Panc1 (cell line): ENCODE measurements around the gene LYZL2. TPM values are rescaled to one million over a fixed set of nuclear protein-coding genes. Genes with fewer than 3 reads are reported as not detected.
"Not testable (repeated sequence)": the region's sequence is repeated elsewhere in the genome, so short reads cannot be mapped to it uniquely, and the experiment has no call there.

ENCODE experiments used
- ATAC-seq: fragments of 200-7000 bp; cut with Tn5 transposase; 2 replicates; pipeline ENCODE4 v1.9.1; 2020; ENCODE audit warnings: mild to moderate bottlenecking, moderate library complexity
- BruUV-seq: library from RNA; stranded (reverse); fragments of 400-500 nt; replicated peaks from 2 replicates; lab custom pipeline; 2021; lab: Mats Ljungman, UMichigan
- CTCF ChIA-PET: fragments of 300-600 bp; sonication (Branson Sonifier 250); formaldehyde crosslinking; loops from one replicate; lab custom pipeline; 2022; ENCODE audit warnings: antibody characterized with exemption; lab: Charles Lee
- POLR2A ChIA-PET: fragments of 300-600 bp; sonication (Branson Sonifier 250); formaldehyde crosslinking; loops from one replicate; lab custom pipeline; 2022; ENCODE audit warnings: antibody characterized with exemption; lab: Charles Lee
- DNase-seq: peaks from one replicate; pipeline ENCODE4 v3.0.0-alpha.2; 2010; ENCODE audit warnings: low read depth, low spot score
- H3K27ac ChIP-seq: 2 replicates; pipeline ENCODE4 v1.5.1; 2011; ENCODE audit warnings: mild to moderate bottlenecking, low read length, inconsistent platforms
- H3K27me3 ChIP-seq: fragments of 200-500 bp; sonication (Bioruptor generic); 2 replicates; pipeline ENCODE4 v1.6.0; 2014; ENCODE audit warnings: low read length, inconsistent platforms; ENCODE audit not compliant: control insufficient read depth, insufficient read depth
- H3K36me3 ChIP-seq: fragments of 200-500 bp; sonication (Bioruptor generic); 2 replicates; pipeline ENCODE4 v1.5.1; 2014; ENCODE audit warnings: inconsistent platforms, mild to moderate bottlenecking, low read length, moderate library complexity; ENCODE audit not compliant: control insufficient read depth, insufficient read depth
- H3K4me1 ChIP-seq: 2 replicates; pipeline ENCODE4 v1.5.1; 2011; ENCODE audit warnings: inconsistent platforms, mild to moderate bottlenecking, low read length, moderate library complexity; ENCODE audit not compliant: control insufficient read depth, insufficient read depth
- H3K4me3 ChIP-seq, 2 experiments: 2 replicates each; pipeline ENCODE4 v1.5.1; 2011 to 2012; ENCODE audit warnings: low read depth in 2 of 2, low read length in 2 of 2, mild to moderate bottlenecking in 2 of 2, inconsistent platforms in 1 of 2, moderate library complexity in 1 of 2
- H3K9me3 ChIP-seq: fragments of 200-500 bp; sonication (Bioruptor generic); 2 replicates; pipeline ENCODE4 v1.5.1; 2014; ENCODE audit warnings: low read depth, mild to moderate bottlenecking, inconsistent platforms, low read length, moderate library complexity; ENCODE audit not compliant: control insufficient read depth, insufficient read depth
- CTCF ChIP-seq: fragments of 450-650 bp; IDR thresholded peaks from 2 replicates; pipeline ENCODE4 v1.5.1; 2017; ENCODE audit warnings: mild to moderate bottlenecking
- POLR2AphosphoS5 ChIP-seq: IDR thresholded peaks from 2 replicates; pipeline ENCODE4 v1.6.1; 2012; ENCODE audit warnings: mild to moderate bottlenecking, low read depth, low read length, moderate library complexity
- SIN3A ChIP-seq: IDR thresholded peaks from 2 replicates; pipeline ENCODE4 v1.6.1; 2012; ENCODE audit warnings: low read depth, mild to moderate bottlenecking, low read length, moderate library complexity, borderline replicate concordance; ENCODE audit not compliant: insufficient read depth
- TCF7L2 ChIP-seq: IDR thresholded peaks from 2 replicates; pipeline ENCODE4 v1.6.1; 2011; ENCODE audit warnings: mild to moderate bottlenecking, low read depth, low read length, inconsistent platforms
- in situ Hi-C: cut with HindIII; loops from 2 replicates; pipeline ENCODE4 v1.10.0; 2016; ENCODE audit warnings: low sequenced_read_pairs, low pct_unique_long_range_greater_than_20kb
- intact Hi-C: fragments of 100-400 bp; cut with micrococcal nuclease; formaldehyde crosslinking; loops from one replicate; pipeline ENCODE4 v1.10.0; 2022; ENCODE audit not compliant: unreplicated experiment
- total RNA-seq: library from RNA; stranded (reverse); gene quantifications from one replicate; pipeline ENCODE4 v1.2.1, GENCODE V29; 2021; ENCODE audit not compliant: unreplicated experiment
- TF ChIP-seq, protein P1 (sequence below), 2 experiments: IDR thresholded peaks; 2 replicates each; pipeline ENCODE4 v1.6.1; 2011 to 2012; ENCODE audit warnings: low read depth in 2 of 2, control low read depth in 1 of 2, low read length in 1 of 2, mild to moderate bottlenecking in 1 of 2, moderate library complexity in 1 of 2; ENCODE audit not compliant: insufficient read depth in 1 of 2

The LYZL2 gene
- total RNA-seq, 1 experiment from 2014 or later: not detected

DNA sequence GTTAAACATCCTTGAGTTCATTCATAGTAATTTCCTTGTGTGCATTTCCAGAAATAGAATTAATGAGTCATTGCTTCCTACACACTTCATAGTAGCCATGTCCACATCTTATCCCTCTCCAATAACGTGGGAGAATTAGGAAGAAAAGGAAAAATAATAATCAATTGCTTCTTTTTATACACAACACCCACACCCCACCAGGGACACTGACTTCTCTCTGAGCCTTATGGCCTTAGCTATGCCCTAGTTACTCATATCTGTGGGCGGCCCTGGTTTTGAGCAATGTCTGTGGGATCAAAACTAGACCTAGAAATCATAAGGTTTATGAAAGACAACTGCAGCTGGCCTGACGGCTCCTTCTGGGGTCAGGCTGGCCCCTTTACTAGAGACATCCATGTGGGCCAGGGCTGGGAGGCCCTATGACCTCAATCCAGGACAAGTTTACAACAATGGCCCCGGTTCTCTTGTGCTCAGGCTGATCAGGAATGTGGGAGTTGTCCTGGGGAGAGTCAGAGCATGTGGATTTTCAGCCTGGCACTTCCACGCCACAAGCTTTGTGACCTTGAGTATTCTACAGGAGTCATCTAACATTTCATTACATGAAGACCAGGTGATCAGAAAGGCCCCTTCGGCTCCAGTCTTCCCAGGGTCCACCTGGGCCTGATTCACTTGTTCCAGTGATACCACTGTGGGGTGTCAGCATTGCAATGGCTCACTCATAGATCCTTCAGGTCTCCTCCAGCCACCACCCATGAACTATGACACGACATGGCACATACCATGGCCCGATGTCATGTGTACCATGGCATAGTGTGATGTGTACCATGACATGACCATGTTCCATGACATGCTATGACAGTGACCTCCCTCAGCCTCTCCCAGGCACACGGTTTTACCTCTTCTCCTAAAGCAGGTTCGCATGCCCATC, 22.2 kb upstream of the LYZL2 start:
- H3K4me1 ChIP-seq: not testable (repeated sequence)

DNA sequence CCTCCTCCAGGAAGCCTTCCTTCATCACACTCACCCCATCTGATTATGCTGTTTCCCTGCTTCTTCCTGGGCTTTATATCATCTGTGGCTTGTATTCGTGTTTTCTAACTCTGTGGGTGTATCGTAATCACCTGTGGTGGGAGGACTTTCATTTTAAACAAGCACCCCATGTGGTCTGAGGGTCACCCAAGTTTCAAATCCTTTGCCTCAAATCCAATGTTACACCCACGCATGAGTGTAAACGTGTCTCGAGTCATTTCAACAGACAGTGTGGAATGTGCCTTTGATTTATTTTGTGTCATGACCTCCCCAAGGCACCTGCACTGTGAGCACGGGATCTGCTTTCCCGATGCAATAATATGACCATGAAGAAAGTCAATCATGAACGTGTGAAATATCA, 17.5 kb upstream of the LYZL2 start:
- CTCF ChIA-PET: no interaction called here
- POLR2A ChIA-PET: no interaction called here
- DNase-seq: no peak
- H3K4me3 ChIP-seq: no peak overlapping the region
- ATAC-seq: no peak
- H3K27ac ChIP-seq: no peak overlapping the region
- intact Hi-C loops (no loop called here), in situ Hi-C loops (no loop called here)
- no peak for TF ChIP-seq CTCF
- no peak for TF ChIP-seq POLR2AphosphoS5
- TF ChIP-seq TCF7L2: no peak
- TF ChIP-seq, protein P1, sequence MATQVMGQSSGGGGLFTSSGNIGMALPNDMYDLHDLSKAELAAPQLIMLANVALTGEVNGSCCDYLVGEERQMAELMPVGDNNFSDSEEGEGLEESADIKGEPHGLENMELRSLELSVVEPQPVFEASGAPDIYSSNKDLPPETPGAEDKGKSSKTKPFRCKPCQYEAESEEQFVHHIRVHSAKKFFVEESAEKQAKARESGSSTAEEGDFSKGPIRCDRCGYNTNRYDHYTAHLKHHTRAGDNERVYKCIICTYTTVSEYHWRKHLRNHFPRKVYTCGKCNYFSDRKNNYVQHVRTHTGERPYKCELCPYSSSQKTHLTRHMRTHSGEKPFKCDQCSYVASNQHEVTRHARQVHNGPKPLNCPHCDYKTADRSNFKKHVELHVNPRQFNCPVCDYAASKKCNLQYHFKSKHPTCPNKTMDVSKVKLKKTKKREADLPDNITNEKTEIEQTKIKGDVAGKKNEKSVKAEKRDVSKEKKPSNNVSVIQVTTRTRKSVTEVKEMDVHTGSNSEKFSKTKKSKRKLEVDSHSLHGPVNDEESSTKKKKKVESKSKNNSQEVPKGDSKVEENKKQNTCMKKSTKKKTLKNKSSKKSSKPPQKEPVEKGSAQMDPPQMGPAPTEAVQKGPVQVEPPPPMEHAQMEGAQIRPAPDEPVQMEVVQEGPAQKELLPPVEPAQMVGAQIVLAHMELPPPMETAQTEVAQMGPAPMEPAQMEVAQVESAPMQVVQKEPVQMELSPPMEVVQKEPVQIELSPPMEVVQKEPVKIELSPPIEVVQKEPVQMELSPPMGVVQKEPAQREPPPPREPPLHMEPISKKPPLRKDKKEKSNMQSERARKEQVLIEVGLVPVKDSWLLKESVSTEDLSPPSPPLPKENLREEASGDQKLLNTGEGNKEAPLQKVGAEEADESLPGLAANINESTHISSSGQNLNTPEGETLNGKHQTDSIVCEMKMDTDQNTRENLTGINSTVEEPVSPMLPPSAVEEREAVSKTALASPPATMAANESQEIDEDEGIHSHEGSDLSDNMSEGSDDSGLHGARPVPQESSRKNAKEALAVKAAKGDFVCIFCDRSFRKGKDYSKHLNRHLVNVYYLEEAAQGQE (IDR thresholded peaks at IDR 0.05; ENCODE audit: insufficient read depth in 1 of 2, low read depth in 2 of 2, low read length in 1 of 2): no peak
- TF ChIP-seq SIN3A: no peak
- no peaks in the 10 kb centered on the region for H3K4me1 ChIP-seq
- H3K36me3 ChIP-seq: no peaks in the 10 kb centered on the region
- no peaks in the 10 kb centered on the region for H3K9me3 ChIP-seq
- no TSS peak for BruUV-seq
- H3K27me3 ChIP-seq: no peaks in the 10 kb centered on the region

More for the DNA sequence above, 22.2 kb upstream of the LYZL2 start:
- POLR2A ChIA-PET, BruUV-seq, H3K36me3 ChIP-seq, CTCF ChIA-PET, ATAC-seq, DNase-seq, H3K4me3 ChIP-seq, in situ Hi-C loops, intact Hi-C loops, H3K27me3 ChIP-seq, H3K27ac ChIP-seq, H3K9me3 ChIP-seq: not testable (repeated sequence)

- no peaks in the 10 kb centered on the region for H3K4me1 ChIP-seq
- H3K36me3 ChIP-seq: no peaks in the 10 kb centered on the region
- no peak overlapping the region for H3K4me3 ChIP-seq
- H3K27ac ChIP-seq: no peak overlapping the region
- DNase-seq (no peak), ATAC-seq (peak; percentile 71; the same call in 1 of the 2 replicates)
- ChIA-PET CTCF (no interaction called here), POLR2A (no interaction called here)
- in situ Hi-C loops: no loop called here
- H3K27me3 ChIP-seq: no peaks in the 10 kb centered on the region
- no peaks in the 10 kb centered on the region for H3K9me3 ChIP-seq
- intact Hi-C loops: no loop called here
- no TSS peak for BruUV-seq
- TF ChIP-seq, protein P1 (IDR thresholded peaks at IDR 0.05; ENCODE audit: insufficient read depth in 1 of 2, low read depth in 2 of 2, low read length in 1 of 2): no peak
- TF ChIP-seq POLR2AphosphoS5 (no peak), SIN3A (no peak), CTCF (no peak), TCF7L2 (no peak)
Observed at GRCh38 chr10:30645340-30645827, 15.8 kb upstream of the LYZL2 start.
